Mesendoderm (in vitro differentiated cells): ENCODE measurements around the gene KLHL29.

Source experiments
- DNase-seq: peaks from one replicate; pipeline ENCODE4 v3.0.0; 2013
- H2AK5ac ChIP-seq: 2 replicates; pipeline ENCODE4 v1.6.1; 2013; ENCODE audit warnings: low read length, inconsistent platforms
- H2BK120ac ChIP-seq: 2 replicates; pipeline ENCODE4 v1.6.1; 2013; ENCODE audit warnings: low read depth, mild to moderate bottlenecking, low read length, moderate library complexity, mixed read lengths
- H2BK15ac ChIP-seq: replicated peaks from 2 replicates; pipeline ENCODE4 v1.6.1; 2013; ENCODE audit warnings: low read depth, mild to moderate bottlenecking, moderate library complexity
- H2BK5ac ChIP-seq: 2 replicates; pipeline ENCODE4 v1.6.1; 2013; ENCODE audit warnings: low read length, inconsistent platforms
- H3K18ac ChIP-seq: 2 replicates; pipeline ENCODE4 v1.6.1; 2013; ENCODE audit warnings: mild to moderate bottlenecking, low read length, mixed read lengths
- H3K23ac ChIP-seq: one replicate; pipeline ENCODE4 v1.6.1; 2013; ENCODE audit warnings: low read length
- H3K27ac ChIP-seq: 2 replicates; pipeline ENCODE4 v1.5.1; 2013; ENCODE audit warnings: low read depth, mild to moderate bottlenecking, inconsistent platforms, low read length, moderate library complexity
- H3K27me3 ChIP-seq: 2 replicates; pipeline ENCODE4 v1.6.1; 2013; ENCODE audit warnings: low read length, control low read depth, mild to moderate bottlenecking, inconsistent platforms; ENCODE audit not compliant: insufficient read depth, poor library complexity
- H3K36me3 ChIP-seq: 2 replicates; pipeline ENCODE4 v1.6.1; 2013; ENCODE audit warnings: low read length, inconsistent platforms; ENCODE audit not compliant: control insufficient read depth, insufficient read depth
- H3K4ac ChIP-seq: one replicate; pipeline ENCODE4 v1.6.1; 2013; ENCODE audit warnings: low read depth, mild to moderate bottlenecking, low read length, moderate library complexity
- H3K4me1 ChIP-seq: 2 replicates; pipeline ENCODE4 v1.6.1; 2013; ENCODE audit warnings: low read depth, low read length, inconsistent platforms; ENCODE audit not compliant: control insufficient read depth
- H3K4me2 ChIP-seq: 2 replicates; pipeline ENCODE4 v1.6.1; 2013; ENCODE audit warnings: low read length
- H3K4me3 ChIP-seq: 2 replicates; pipeline ENCODE4 v1.5.1; 2013; ENCODE audit warnings: mild to moderate bottlenecking, low read length
- H3K56ac ChIP-seq: one replicate; pipeline ENCODE4 v1.6.1; 2013; ENCODE audit warnings: low read length
- H3K79me1 ChIP-seq: 2 replicates; pipeline ENCODE4 v1.6.1; 2013; ENCODE audit warnings: low read length, inconsistent platforms
- H3K79me2 ChIP-seq: 2 replicates; pipeline ENCODE4 v1.6.1; 2013; ENCODE audit warnings: mild to moderate bottlenecking, low read length; ENCODE audit not compliant: control insufficient read depth, insufficient read depth
- H3K9ac ChIP-seq: 2 replicates; pipeline ENCODE4 v1.6.1; 2013; ENCODE audit warnings: low read length, inconsistent platforms
- H4K5ac ChIP-seq: one replicate; pipeline ENCODE4 v1.6.1; 2013; ENCODE audit warnings: low read length
- H4K8ac ChIP-seq: one replicate; pipeline ENCODE4 v1.6.1; 2013; ENCODE audit warnings: low read depth, mild to moderate bottlenecking, control low read depth, low read length, moderate library complexity
- WGBS: extraction: QIAGEN DNeasy Blood & Tissue Kit; methylation state at CpG from one replicate; pipeline ENCODE4 v1.1.7; 2013; ENCODE audit warnings: low lambda C conversion rate, missing lambda C conversion rate; ENCODE audit not compliant: insufficient coverage; ENCODE audit errors: extremely low coverage; 5-methylcytosine and 5-hydroxymethylcytosine counted together

The KLHL29 gene

GRCh38 chr2:23637011-23637778 lies 252.2 kb downstream of the KLHL29 start:
- peak; percentile 68 for DNase-seq
- peak overlapping the region; percentile 2 for H2BK120ac ChIP-seq

GRCh38 chr2:23639406-23639982 lies 254.5 kb downstream of the KLHL29 start:
- Histone ChIP-seq H3K9ac (no peak overlapping the region), H3K56ac (no peak overlapping the region), H3K27ac (no peak overlapping the region), H3K79me2 (no peaks in the 10 kb centered on the region), H4K5ac (no peak overlapping the region), H3K4me1 (peaks cover 2% of the 10 kb centered on the region), H2BK5ac (no peak overlapping the region), H3K36me3 (no peaks in the 10 kb centered on the region), H2AK5ac (no peak overlapping the region), H2BK15ac (no peak overlapping the region), H3K4me3 (no peak overlapping the region), H2BK120ac (no peak overlapping the region), H4K8ac (no peak overlapping the region), H3K4ac (no peak overlapping the region), H3K4me2 (no peak overlapping the region), H3K79me1 (no peaks in the 10 kb centered on the region), H3K23ac (no peak overlapping the region), H3K18ac (no peak overlapping the region), H3K27me3 (no peaks in the 10 kb centered on the region)
- WGBS, result no CpG with 5 or more reads among the region's 6 CpGs
- DNase-seq, result no peak

More at GRCh38 chr2:23637011-23637778, 252.2 kb downstream of the KLHL29 start:
- Histone ChIP-seq H3K79me1 (no peaks in the 10 kb centered on the region), H3K4me3 (no peak overlapping the region), H3K79me2 (no peaks in the 10 kb centered on the region), H3K56ac (peak overlapping the region; percentile 79), H3K27me3 (no peaks in the 10 kb centered on the region), H3K4me1 (peaks cover 2% of the 10 kb centered on the region), H2BK5ac (peak overlapping the region; percentile 82), H3K9ac (peak overlapping the region; percentile 42), H3K27ac (peak overlapping the region; percentile 66), H4K5ac (no peak overlapping the region), H2BK15ac (no peak overlapping the region), H3K18ac (peak overlapping the region; percentile 2), H2AK5ac (no peak overlapping the region), H3K36me3 (no peaks in the 10 kb centered on the region), H3K23ac (peak overlapping the region; percentile 0), H3K4ac (no peak overlapping the region), H4K8ac (no peak overlapping the region), H3K4me2 (no peak overlapping the region)
- WGBS, result no CpG with 5 or more reads among the region's 14 CpGs

DNA sequence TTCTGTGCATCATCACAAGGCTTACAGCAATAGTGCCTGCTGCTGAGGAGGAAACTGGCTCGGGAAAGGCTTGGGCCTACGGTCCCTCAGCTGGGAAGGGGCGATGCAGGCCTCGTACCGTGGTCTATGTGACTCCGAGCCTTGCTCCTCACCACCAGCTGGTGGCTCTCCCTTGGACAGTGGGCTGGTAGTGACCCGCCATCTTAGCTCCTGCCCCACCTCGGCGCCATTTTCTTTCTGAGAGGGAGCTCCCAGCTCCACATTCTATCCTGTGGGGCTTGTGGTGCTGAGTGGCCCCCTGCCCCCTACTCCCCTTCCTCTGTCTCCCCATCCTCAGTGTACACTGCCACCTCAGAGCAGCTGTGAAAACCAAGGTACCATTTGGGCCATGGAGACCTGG lies 255.7 kb downstream of the KLHL29 start:
- no peaks in the 10 kb centered on the region for H3K27me3 ChIP-seq
- H3K27ac ChIP-seq, result no peak overlapping the region
- peaks cover 2% of the 10 kb centered on the region for H3K4me1 ChIP-seq
- no peak overlapping the region for H4K5ac ChIP-seq
- H3K4me2 ChIP-seq, result no peak overlapping the region
- H2AK5ac ChIP-seq, result no peak overlapping the region
- H3K79me2 ChIP-seq, result no peaks in the 10 kb centered on the region
- H3K18ac ChIP-seq, result no peak overlapping the region
- no peak overlapping the region for H3K4ac ChIP-seq
- no peak overlapping the region for H3K4me3 ChIP-seq
- no peak overlapping the region for H3K9ac ChIP-seq
- no peak overlapping the region for H3K23ac ChIP-seq
- no peak overlapping the region for H2BK5ac ChIP-seq
- WGBS, result no CpG with 5 or more reads among the region's 9 CpGs
- no peak overlapping the region for H4K8ac ChIP-seq
- no peaks in the 10 kb centered on the region for H3K36me3 ChIP-seq
- H3K56ac ChIP-seq, result no peak overlapping the region
- H3K79me1 ChIP-seq, result no peaks in the 10 kb centered on the region
- DNase-seq, result no peak
- H2BK120ac ChIP-seq, result no peak overlapping the region
- no peak overlapping the region for H2BK15ac ChIP-seq

- Histone ChIP-seq H3K79me2 (no peaks in the 10 kb centered on the region), H3K4me3 (no peak overlapping the region), H2BK120ac (no peak overlapping the region), H3K27ac (no peak overlapping the region), H3K18ac (no peak overlapping the region), H2BK15ac (no peak overlapping the region), H3K79me1 (no peaks in the 10 kb centered on the region), H3K36me3 (no peaks in the 10 kb centered on the region), H3K9ac (no peak overlapping the region), H2AK5ac (no peak overlapping the region), H4K8ac (no peak overlapping the region), H3K23ac (no peak overlapping the region), H3K4ac (no peak overlapping the region), H3K27me3 (no peaks in the 10 kb centered on the region), H3K4me1 (no peaks in the 10 kb centered on the region), H3K4me2 (no peak overlapping the region), H3K56ac (no peak overlapping the region), H2BK5ac (no peak overlapping the region), H4K5ac (no peak overlapping the region)
- no CpG with 5 or more reads among the region's 24 CpGs for WGBS
- DNase-seq, result no peak
Measured at GRCh38 chr2:23642516-23642915, 257.5 kb downstream of the KLHL29 start.

DNA sequence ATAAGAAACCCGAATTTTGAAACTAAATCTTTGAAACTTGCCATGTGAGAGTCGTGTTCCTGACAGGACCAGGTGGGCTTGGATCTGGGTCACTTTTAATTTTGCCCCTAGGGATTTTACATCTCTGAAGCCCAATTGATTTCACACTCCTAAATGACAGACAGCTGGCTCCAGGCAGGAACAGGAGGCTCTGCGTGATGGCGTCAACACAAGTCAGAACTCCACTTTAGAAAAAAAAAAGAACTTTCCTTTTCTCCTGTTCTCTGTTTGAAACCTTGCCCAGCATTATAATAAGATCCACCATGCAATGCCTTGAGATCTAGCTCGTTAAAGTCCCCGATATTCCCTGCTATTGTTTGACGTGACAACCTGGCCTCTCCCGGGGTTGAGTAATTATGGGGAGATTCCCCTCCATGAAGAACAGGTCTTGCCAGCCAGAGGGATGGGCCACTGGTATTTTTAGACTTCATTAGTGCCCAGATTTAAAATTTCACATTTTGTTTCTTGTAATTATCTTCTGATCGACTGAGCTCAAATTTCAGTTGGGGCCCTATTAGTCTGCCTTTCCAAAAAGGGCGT lies 260.3 kb downstream of the KLHL29 start:
- H3K27ac ChIP-seq, result no peak overlapping the region

More for the DNA sequence above, 260.3 kb downstream of the KLHL29 start:
- Histone ChIP-seq H3K79me2 (no peaks in the 10 kb centered on the region), H4K5ac (no peak overlapping the region), H3K23ac (no peak overlapping the region), H3K4me1 (no peaks in the 10 kb centered on the region), H3K27me3 (no peaks in the 10 kb centered on the region), H4K8ac (no peak overlapping the region), H3K36me3 (no peaks in the 10 kb centered on the region), H2AK5ac (no peak overlapping the region), H3K79me1 (no peaks in the 10 kb centered on the region), H3K9ac (no peak overlapping the region), H3K4me3 (no peak overlapping the region), H2BK120ac (no peak overlapping the region), H3K4ac (no peak overlapping the region), H2BK15ac (no peak overlapping the region), H3K56ac (no peak overlapping the region), H3K4me2 (no peak overlapping the region), H2BK5ac (no peak overlapping the region), H3K18ac (no peak overlapping the region)
- no peak for DNase-seq
- no CpG with 5 or more reads among the region's 10 CpGs for WGBS
